HUDEP-2 (cell line): ENCODE results near the gene AEBP1.

Experiments
- DNase-seq, 76 experiments: peaks; one replicate each; lab custom pipeline; 2025; ENCODE audit not compliant: unreplicated experiment in 76 of 76; lab: John Stamatoyannopoulos, UW

AEBP1 gene

GRCh38 chr7:44102846-44103565, 1.1 kb upstream of the AEBP1 start:
- DNase-seq, result no peak

GRCh38 chr7:44103566-44103922, 601 bp upstream of the AEBP1 start:
- DNase-seq, result no peak

- DNase-seq, result no peak
These were observed 971 bp downstream of the AEBP1 start for GRCh38 chr7:44104860-44105771.

GRCh38 chr7:44105832-44106231, 1.7 kb downstream of the AEBP1 start:
- DNase-seq, result no peak

- DNase-seq, result no peak
These were observed 2.3 kb downstream of the AEBP1 start for GRCh38 chr7:44106311-44107065.

GRCh38 chr7:44107116-44107960, 3.2 kb downstream of the AEBP1 start:
- no peak for DNase-seq

- no peak for DNase-seq
These were observed 4.0 kb downstream of the AEBP1 start for GRCh38 chr7:44107961-44108767.

- DNase-seq, result no peak
These were observed 4.9 kb downstream of the AEBP1 start for GRCh38 chr7:44108768-44109750.

- DNase-seq, result no peak
These were observed 5.8 kb downstream of the AEBP1 start for GRCh38 chr7:44109991-44110390.

GRCh38 chr7:44110719-44111635, 6.8 kb downstream of the AEBP1 start:
- no peak for DNase-seq

GRCh38 chr7:44111761-44112160, 7.6 kb downstream of the AEBP1 start:
- DNase-seq, result no peak

GRCh38 chr7:44112231-44112996, 8.3 kb downstream of the AEBP1 start:
- DNase-seq, result no peak

GRCh38 chr7:44112997-44113763, 9.0 kb downstream of the AEBP1 start:
- no peak for DNase-seq

GRCh38 chr7:44113764-44114354, 9.7 kb downstream of the AEBP1 start:
- no peak for DNase-seq

GRCh38 chr7:44114586-44115310, 10.6 kb downstream of the AEBP1 start:
- no peak for DNase-seq
